GM19099 (cell line): ENCODE measurements around the gene IGFBP1.

Source experiments
- POLR2A ChIP-seq: IDR thresholded peaks from 3 replicates; pipeline ENCODE4 v1.6.1; 2011; ENCODE audit warnings: low read depth; ENCODE audit not compliant: insufficient read length; ENCODE audit errors: extremely low read depth

IGFBP1 gene

GRCh38 chr7:45881759-45882464, 6.4 kb upstream of the IGFBP1 start:
- TF ChIP-seq POLR2A: no peak

GRCh38 chr7:45882465-45882810, 5.8 kb upstream of the IGFBP1 start:
- TF ChIP-seq POLR2A: no peak

DNA sequence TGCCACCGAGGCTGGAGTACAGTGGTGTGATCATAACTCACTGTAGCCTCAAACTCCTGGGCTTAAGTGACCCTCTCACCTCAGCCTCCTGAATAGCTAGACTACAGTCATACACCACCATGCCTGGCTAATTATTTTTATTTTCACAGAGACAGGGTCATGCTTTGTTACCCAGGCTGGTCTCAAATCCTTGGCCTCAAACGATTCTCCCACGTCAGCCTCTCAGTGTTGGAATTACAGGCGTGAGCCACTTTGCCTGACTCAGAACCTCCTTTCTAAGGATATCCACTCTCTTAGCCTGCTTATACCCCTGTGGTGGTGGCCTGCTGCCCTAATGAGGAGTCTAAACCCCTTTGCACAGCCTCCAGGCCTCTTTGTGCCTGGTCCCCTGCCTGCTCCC, 4.2 kb upstream of the IGFBP1 start:
- no peak for TF ChIP-seq POLR2A

DNA sequence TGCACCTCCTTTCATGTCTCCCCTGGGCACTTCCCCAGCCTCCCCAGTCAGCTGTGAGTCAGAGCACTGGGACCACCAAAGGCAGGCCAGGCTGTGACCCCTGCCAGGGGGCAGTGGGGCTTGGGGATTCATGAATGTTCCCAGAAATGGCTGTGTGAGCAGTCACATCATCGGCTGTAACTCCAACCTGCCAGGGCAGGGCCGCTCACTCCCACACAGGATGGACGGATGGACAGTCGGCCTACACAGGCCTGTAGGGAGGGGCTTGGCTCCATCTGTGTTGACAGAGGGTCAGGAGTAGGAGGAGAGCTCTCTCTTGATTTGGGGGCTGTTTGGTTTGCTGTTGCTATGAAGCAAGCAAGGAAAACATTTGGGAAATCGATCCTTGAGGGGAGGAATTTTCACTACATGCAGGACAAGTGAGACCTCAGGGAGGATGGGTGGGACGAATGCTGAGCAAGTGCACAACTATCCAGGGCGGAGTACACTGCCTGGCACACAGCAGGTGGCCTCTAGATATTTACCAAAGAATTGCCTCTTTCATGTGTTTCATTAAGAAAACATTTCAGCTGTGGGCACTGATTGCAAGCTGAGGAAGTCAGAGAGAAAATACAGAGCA, 2.9 kb upstream of the IGFBP1 start:
- no peak for TF ChIP-seq POLR2A

DNA sequence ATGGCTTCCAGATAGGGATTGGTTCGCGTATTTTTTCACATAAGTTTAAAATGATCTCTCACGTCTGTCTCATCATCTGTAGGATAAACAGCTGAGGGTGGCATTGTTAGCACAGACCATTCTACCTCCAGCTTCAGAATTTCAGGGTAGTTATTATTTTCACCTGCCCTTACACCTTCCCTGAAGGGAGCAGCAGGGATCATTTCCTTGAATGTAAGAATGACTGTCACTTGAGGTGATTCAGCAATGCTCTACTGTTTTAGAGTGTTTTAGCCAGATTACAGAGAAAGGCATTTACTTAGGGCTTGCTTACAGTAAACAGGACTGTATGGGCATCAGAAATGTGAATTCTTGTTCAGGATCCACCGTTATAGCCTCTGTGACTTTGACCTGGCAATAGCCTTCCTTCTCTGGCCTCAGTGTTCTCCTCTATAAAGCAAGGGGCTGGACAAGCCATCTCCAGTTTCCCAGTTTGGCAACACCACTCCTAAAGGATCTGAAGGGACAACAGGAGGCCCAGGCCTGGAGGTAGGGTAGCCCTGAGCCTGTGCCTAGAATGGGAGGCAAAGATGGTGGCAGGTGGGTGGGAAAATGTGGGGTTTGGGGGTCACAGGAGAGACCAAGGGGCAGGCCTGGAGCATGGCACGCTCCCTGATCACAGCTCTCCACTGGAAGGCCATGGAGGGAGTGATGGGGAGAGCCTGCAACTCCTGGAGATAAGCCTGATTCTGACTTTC, 1.2 kb upstream of the IGFBP1 start:
- TF ChIP-seq POLR2A: no peak

- TF ChIP-seq POLR2A: no peak
Measured at GRCh38 chr7:45888993-45889366, 692 bp downstream of the IGFBP1 start.

DNA sequence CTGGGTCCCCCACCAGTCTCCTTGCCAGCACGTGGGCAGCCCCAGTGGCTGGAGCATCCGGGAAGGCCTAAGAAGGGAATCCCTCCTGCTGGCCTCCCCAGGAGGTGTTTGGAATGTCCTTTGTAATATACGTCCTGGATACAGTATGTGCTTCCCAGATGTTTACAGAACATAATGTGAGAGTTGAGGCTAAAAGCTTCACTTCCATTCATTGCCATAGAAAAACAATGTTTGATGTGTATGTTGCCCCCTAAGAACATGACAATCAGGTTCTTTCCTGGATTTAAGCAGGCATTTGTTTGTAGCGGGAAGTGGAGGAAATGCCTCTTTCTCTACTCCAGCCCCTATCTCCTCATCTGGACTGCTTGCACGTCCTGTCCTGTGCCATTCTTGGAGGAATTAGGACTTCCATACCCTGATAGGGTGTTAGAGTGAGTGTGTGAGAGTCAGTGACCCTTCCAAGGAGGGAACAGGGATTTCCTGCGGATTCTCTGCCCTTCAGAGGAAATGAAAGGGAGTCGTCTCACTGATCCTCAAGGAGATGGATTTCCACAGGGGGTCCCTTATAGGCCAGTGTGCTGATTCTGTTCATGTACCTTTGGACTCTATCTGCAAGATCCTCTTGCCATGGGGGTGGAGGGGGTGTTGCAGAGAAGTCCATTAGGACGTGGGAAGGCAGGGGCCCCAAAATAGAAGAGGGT, 1.2 kb downstream of the IGFBP1 start:
- no peak for TF ChIP-seq POLR2A

DNA sequence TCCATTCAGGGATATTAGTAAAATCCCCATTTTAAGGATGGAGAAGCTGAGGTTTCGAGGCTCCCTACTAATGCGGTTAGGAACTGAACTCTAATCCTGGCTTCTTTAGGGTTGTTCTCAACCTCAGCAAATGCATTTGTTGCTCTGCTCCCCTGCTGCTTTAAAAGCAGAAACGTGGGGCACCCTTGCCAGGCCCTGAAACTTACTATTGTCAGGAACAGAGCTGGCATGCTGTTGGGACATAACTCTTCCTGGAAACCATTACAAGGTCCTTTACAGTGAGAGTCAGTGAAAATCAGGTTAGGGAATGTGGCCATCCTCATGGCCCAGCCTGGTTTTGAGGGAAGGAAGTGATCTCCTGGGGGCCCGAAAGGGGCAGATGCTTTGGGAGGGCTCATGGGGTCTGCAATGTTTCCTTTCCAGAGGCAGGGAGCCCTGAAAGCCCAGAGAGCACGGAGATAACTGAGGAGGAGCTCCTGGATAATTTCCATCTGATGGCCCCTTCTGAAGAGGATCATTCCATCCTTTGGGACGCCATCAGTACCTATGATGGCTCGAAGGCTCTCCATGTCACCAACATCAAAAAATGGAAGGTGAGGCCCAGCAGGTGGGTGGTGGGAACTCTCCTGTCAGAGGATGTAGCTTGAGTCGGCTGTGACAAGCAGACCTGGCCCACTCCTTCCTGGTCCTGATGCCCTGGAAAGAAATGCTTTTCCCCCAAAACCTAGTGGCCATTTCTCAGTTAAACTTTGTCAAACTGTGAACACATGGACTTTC, 2.0 kb downstream of the IGFBP1 start:
- TF ChIP-seq POLR2A: no peak

DNA sequence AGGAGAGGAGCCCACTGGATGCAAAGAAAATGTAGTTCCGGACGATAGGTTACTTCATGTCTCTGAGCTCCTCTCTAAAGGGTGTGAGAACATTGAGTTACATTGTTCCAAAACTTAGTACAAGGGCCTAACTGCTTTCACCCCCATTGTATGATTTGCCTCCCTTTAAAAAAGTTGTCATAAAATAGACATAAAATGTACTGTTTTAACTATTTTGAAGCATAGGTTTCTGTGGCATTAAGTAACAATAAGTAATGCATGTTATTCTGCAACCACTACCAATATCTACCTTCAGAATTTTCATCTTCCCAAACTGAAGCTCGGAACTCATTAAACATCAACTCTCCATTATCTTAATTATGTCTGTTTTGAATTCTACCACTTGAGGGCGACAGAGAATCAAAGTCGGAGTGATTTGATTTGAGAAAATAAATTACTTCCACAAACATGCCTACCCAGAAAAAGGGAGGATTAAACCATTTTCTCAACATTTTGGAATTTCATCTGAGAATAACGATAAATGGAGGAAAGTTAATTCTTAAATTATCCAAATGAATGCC, 2.7 kb downstream of the IGFBP1 start:
- TF ChIP-seq POLR2A: no peak

- no peak for TF ChIP-seq POLR2A
Measured at GRCh38 chr7:45891462-45892402, 3.4 kb downstream of the IGFBP1 start.

DNA sequence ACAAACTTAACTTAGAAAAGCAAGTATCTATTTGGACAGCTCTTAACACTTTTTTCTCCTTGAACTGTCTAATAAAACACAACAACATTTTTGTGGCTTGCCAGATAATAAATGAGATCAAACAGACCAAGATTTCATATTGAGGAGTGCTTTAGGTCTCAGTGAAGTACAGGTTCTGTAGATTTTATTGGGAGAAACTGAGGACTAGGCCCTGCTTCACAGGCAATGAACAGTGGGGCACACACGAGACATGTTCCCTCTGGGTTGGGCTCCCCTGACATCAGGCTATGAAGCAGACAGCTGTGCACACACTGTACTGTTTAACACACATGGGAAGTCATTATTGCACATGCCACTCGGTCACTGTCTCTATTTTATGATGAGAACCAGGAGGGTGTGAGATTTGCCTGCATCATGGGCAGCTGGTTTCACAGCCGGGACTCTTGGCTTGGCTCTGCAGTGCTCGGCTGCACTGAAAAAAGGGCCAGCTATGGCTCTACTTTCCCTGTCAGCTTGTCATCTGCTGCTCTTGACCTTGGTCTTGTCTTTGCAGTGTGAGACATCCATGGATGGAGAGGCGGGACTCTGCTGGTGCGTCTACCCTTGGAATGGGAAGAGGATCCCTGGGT, 4.2 kb downstream of the IGFBP1 start:
- no peak for TF ChIP-seq POLR2A

- no peak for TF ChIP-seq POLR2A
Measured at GRCh38 chr7:45893374-45893995, 5.2 kb downstream of the IGFBP1 start.

- TF ChIP-seq POLR2A: no peak
Measured at GRCh38 chr7:45893996-45894664, 5.8 kb downstream of the IGFBP1 start.

DNA sequence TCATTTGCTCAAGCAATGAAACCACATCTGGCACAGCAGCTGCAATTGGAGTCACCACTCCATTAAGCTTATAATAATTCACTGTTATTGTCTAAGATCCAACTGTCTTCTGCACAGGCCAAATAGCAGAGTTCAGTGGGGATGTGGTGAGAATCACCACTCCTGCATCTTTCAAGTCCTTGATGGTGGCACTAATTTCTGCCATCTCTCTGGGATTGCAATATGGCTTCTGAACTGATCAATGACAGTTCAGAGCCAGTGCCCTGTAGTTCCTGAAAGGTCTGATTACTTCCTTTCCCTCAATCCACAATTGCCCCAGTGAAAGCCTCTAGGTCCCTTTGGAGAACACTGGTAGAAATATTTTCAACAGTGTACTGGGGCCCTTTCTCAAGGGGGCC, 6.4 kb downstream of the IGFBP1 start:
- TF ChIP-seq POLR2A: no peak
